Uterus (tissue), 4 donors: Measurements from ENCODE around the gene CYSTM1. TPM values are rescaled to one million over a fixed set of nuclear protein-coding genes. Genes with fewer than 3 reads are reported as not detected.

Experiments used
- DNase-seq, 2 donors: peaks; one replicate each; pipeline ENCODE4 v3.0.0-alpha.2; 2019 to 2020
- H3K27ac ChIP-seq, 2 donors: fragments of 200-600 bp; sonication (generic); 1 replicate in 1 of 2; 2 replicates in 1 of 2; pipeline ENCODE4 v1.5.1; 2016 to 2018
- H3K27me3 ChIP-seq, 2 donors: fragments of 200-600 bp; sonication (generic); one replicate each; pipeline ENCODE4 v1.5.1; 2018 to 2019; ENCODE audit warnings: control low read depth in 1 of 2
- H3K36me3 ChIP-seq, 2 donors: fragments of 200-600 bp; sonication (generic); one replicate each; pipeline ENCODE4 v1.5.1; 2019; ENCODE audit warnings: control low read depth in 1 of 2
- H3K4me1 ChIP-seq, 2 donors: fragments of 200-600 bp; sonication (generic); one replicate each; pipeline ENCODE4 v1.5.1; 2018 to 2019; ENCODE audit warnings: control low read depth in 1 of 2
- H3K4me3 ChIP-seq, 2 donors: fragments of 200-600 bp; sonication (generic); 1 replicate in 1 of 2; 2 replicates in 1 of 2; pipeline ENCODE4 v1.5.1; 2018 to 2019; ENCODE audit warnings: mild to moderate bottlenecking in 1 of 2
- H3K9me3 ChIP-seq, 2 donors: fragments of 200-600 bp; sonication (generic); one replicate each; pipeline ENCODE4 v1.5.1; 2019; ENCODE audit warnings: control low read depth in 1 of 2
- CTCF ChIP-seq, 4 experiments: fragments of 200-600 bp in 2 of 4; fragments of 450-650 bp in 2 of 4; sonication (generic) in 2 of 4; IDR thresholded peaks; one replicate each; pipeline ENCODE4 v1.5.1; 2016 to 2019; ENCODE audit warnings: antibody characterized with exemption in 4 of 4, mild to moderate bottlenecking in 2 of 4, moderate library complexity in 1 of 4
- POLR2A ChIP-seq, 2 donors: fragments of 450-650 bp; IDR thresholded peaks; one replicate each; pipeline ENCODE4 v1.6.1; 2016; ENCODE audit warnings: antibody characterized with exemption in 2 of 2, mild to moderate bottlenecking in 1 of 2, moderate library complexity in 1 of 2
- intact Hi-C: fragments of 100-400 bp; cut with DNase I; formaldehyde crosslinking; loops from one replicate; pipeline ENCODE4 v1.15.1; 2023; ENCODE audit warnings: low total_unique reads
- total RNA-seq, 4 donors: library from RNA; depleted of rRNA in 3 of 4; stranded (reverse); fragments of >200 nt in 3 of 4; gene quantifications; one replicate each; pipeline versions ENCODE4 v1.1.0 to v1.2.4, GENCODE V29; 2014 to 2023
- donor health status: DM: yes; HTN: yes; CAD: no.

The CYSTM1 gene
- total RNA-seq, 4 donors from 2014 or later: 4.4 to 76.8 (median 45.3) TPM

GRCh38 chr5:140182075-140182711, 7.2 kb downstream of the CYSTM1 start:
- no peaks in the 10 kb centered on the region for H3K27me3 ChIP-seq
- H3K4me1 ChIP-seq: no peaks in the 10 kb centered on the region
- H3K9me3 ChIP-seq: no peaks in the 10 kb centered on the region
- H3K4me3 ChIP-seq: no peak overlapping the region
- no peak for DNase-seq
- intact Hi-C loops: no loop called here
- no peaks in the 10 kb centered on the region for H3K36me3 ChIP-seq
- no peak for TF ChIP-seq POLR2A (IDR thresholded peaks at IDR 0.05)
- H3K27ac ChIP-seq: peak overlapping the region; percentile 4 to 60

- no peak overlapping the region for H3K4me3 ChIP-seq
- no peaks in the 10 kb centered on the region for H3K27me3 ChIP-seq
- no peaks in the 10 kb centered on the region for H3K4me1 ChIP-seq
- H3K36me3 ChIP-seq: no peaks in the 10 kb centered on the region
- intact Hi-C loops: no loop called here
- peak in 1 of 2 donors; percentile 27 for DNase-seq
- no peak for TF ChIP-seq CTCF (IDR thresholded peaks at IDR 0.05)
- no peak for TF ChIP-seq POLR2A (IDR thresholded peaks at IDR 0.05)
- no peaks in the 10 kb centered on the region for H3K9me3 ChIP-seq
- H3K27ac ChIP-seq: peak overlapping the region; percentile 4 to 60
Observed at GRCh38 chr5:140182803-140183367, 7.9 kb downstream of the CYSTM1 start.

GRCh38 chr5:140185409-140185808, 10.4 kb downstream of the CYSTM1 start:
- Histone ChIP-seq H3K27ac (no peak overlapping the region), H3K4me3 (no peak overlapping the region), H3K9me3 (no peaks in the 10 kb centered on the region), H3K4me1 (no peaks in the 10 kb centered on the region), H3K36me3 (no peaks in the 10 kb centered on the region), H3K27me3 (no peaks in the 10 kb centered on the region)
- TF ChIP-seq POLR2A (IDR thresholded peaks at IDR 0.05) (no peak), CTCF (IDR thresholded peaks at IDR 0.05) (no peak)
- intact Hi-C loops: no loop called here
- no peak for DNase-seq

- no peaks in the 10 kb centered on the region for H3K9me3 ChIP-seq
- no peak overlapping the region for H3K27ac ChIP-seq
- H3K36me3 ChIP-seq: no peaks in the 10 kb centered on the region
- DNase-seq: no peak
- no peak for TF ChIP-seq POLR2A (IDR thresholded peaks at IDR 0.05)
- TF ChIP-seq CTCF (IDR thresholded peaks at IDR 0.05): no peak
- no peak overlapping the region for H3K4me3 ChIP-seq
- H3K27me3 ChIP-seq: no peaks in the 10 kb centered on the region
- intact Hi-C loops: no loop called here
- no peaks in the 10 kb centered on the region for H3K4me1 ChIP-seq
Observed at GRCh38 chr5:140186267-140186671, 11.3 kb downstream of the CYSTM1 start.

GRCh38 chr5:140189253-140189652, 14.3 kb downstream of the CYSTM1 start:
- DNase-seq: no peak

GRCh38 chr5:140189977-140190871, 15.2 kb downstream of the CYSTM1 start:
- Histone ChIP-seq H3K9me3 (no peaks in the 10 kb centered on the region), H3K4me3 (no peak overlapping the region), H3K4me1 (no peaks in the 10 kb centered on the region), H3K27ac (peak overlapping the region; percentile 4 to 63), H3K36me3 (no peaks in the 10 kb centered on the region), H3K27me3 (no peaks in the 10 kb centered on the region)
- intact Hi-C loops: no loop called here
- DNase-seq: no peak
- no peak for TF ChIP-seq CTCF (IDR thresholded peaks at IDR 0.05)
- no peak for TF ChIP-seq POLR2A (IDR thresholded peaks at IDR 0.05)

More at GRCh38 chr5:140189253-140189652, 14.3 kb downstream of the CYSTM1 start:
- Histone ChIP-seq H3K27ac (no peak overlapping the region), H3K36me3 (no peaks in the 10 kb centered on the region), H3K4me3 (no peak overlapping the region), H3K4me1 (no peaks in the 10 kb centered on the region), H3K27me3 (no peaks in the 10 kb centered on the region), H3K9me3 (no peaks in the 10 kb centered on the region)
- TF ChIP-seq POLR2A (IDR thresholded peaks at IDR 0.05): no peak
- intact Hi-C loops: no loop called here
